Inflammatory macrophage treated with lipopolysaccharide for 4 hours (primary cell): ENCODE results near the gene TREML1.
"Not testable (repeated sequence)": the region's sequence is repeated elsewhere in the genome, so short reads cannot be mapped to it uniquely, and the experiment has no call there.

Experiments
- DNase-seq: peaks from one replicate; pipeline ENCODE4 v3.0.0-alpha.2; 2020

TREML1 gene

GRCh38 chr6:41135062-41135832 is 18.9 kb downstream of the TREML1 start:
- DNase-seq, result no peak

- DNase-seq, result no peak
These were observed 21.9 kb downstream of the TREML1 start for GRCh38 chr6:41132254-41132653.

GRCh38 chr6:41125282-41125681 is 28.9 kb downstream of the TREML1 start:
- DNase-seq, result no peak

- DNase-seq, result no peak
These were observed 31.2 kb downstream of the TREML1 start for GRCh38 chr6:41122918-41123317.

GRCh38 chr6:41122373-41122772 is 31.8 kb downstream of the TREML1 start:
- DNase-seq, result no peak

- DNase-seq, result no peak
These were observed 34.1 kb downstream of the TREML1 start for GRCh38 chr6:41120058-41120457.

- DNase-seq, result no peak
These were observed 34.6 kb downstream of the TREML1 start for GRCh38 chr6:41119508-41119907.

- not testable (repeated sequence) for DNase-seq
These were observed 39.1 kb downstream of the TREML1 start for GRCh38 chr6:41115027-41115426.

- no peak for DNase-seq
These were observed 43.1 kb downstream of the TREML1 start for GRCh38 chr6:41111017-41111416.

DNA sequence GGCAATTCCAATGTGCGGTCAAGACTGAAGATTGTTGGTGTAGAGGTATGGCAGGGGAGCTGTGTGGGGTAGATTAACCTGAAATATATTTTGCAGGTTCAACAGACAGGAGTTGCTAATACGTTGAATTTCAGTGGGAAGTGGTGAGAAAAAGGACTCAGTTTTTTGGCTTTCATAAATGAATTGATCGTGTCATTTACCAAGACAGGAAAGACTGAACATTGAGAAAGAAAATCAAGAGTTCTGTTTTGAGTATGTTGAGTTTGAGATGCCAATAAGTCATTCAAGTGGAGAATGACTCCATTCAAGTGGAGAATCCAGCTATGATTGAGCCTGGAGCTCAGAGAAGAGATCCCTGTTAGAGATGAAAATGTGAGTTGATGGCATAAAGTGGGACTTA is 50.3 kb downstream of the TREML1 start:
- no peak for DNase-seq

DNA sequence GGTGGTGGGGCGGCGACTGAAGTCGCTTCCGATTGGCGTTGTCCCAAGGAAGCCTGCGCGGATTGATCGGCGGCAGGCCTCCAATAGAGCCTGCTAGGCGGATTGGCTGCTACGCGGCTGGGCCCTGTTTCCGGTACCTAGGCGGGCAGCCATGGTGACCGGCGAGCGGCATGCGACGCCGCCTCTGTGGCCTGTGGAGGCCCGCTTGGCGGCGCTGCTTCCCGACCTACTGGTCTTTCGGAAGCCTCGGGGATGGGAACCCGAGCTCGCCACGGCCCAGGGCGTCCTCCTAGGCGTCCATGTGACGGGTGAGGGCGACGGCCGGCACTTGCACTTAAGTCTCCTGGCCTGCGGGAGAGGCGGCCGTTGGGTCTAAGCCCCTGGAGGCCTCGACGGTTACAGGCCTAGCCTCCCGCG is 53.3 kb downstream of the TREML1 start:
- no peak for DNase-seq
